Measurements from ENCODE around the gene TSPAN33.

DNA sequence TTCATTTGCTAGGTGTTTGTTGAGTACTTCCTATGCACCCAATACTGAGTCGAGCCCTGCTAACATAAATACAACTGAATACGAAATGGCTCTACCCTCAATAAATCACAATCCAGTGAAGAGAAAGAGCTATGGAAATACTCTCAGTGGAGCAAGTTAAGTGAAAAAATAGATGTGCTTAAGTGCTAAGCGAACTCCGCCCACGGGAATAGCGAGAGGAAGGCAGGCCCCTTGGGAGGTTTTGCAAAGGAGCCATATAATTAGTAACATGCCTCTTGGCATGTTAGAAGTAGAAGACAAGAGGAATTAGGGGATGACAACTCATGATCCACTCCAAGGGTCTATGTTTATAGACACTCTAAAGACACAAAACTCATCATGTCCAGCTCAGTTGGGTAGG, 42.8 kb upstream of the TSPAN33 start:
- TF ChIP-seq, protein P1, sequence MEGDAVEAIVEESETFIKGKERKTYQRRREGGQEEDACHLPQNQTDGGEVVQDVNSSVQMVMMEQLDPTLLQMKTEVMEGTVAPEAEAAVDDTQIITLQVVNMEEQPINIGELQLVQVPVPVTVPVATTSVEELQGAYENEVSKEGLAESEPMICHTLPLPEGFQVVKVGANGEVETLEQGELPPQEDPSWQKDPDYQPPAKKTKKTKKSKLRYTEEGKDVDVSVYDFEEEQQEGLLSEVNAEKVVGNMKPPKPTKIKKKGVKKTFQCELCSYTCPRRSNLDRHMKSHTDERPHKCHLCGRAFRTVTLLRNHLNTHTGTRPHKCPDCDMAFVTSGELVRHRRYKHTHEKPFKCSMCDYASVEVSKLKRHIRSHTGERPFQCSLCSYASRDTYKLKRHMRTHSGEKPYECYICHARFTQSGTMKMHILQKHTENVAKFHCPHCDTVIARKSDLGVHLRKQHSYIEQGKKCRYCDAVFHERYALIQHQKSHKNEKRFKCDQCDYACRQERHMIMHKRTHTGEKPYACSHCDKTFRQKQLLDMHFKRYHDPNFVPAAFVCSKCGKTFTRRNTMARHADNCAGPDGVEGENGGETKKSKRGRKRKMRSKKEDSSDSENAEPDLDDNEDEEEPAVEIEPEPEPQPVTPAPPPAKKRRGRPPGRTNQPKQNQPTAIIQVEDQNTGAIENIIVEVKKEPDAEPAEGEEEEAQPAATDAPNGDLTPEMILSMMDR (IDR thresholded peaks at IDR 0.05), result no peak
- TF ChIP-seq EP300 (IDR thresholded peaks at IDR 0.05) (no peak), POLR2A (IDR thresholded peaks at IDR 0.05) (no peak)
